NCI-H1092 (cell line): ENCODE data around the gene CASP9.
"Not testable (repeated sequence)": the region's sequence is repeated elsewhere in the genome, so short reads cannot be mapped to it uniquely, and the experiment has no call there.

ENCODE experiments used
- DNase-seq: peaks from one replicate; lab custom pipeline; 2025; lab: John Stamatoyannopoulos, UW

CASP9 gene

DNA sequence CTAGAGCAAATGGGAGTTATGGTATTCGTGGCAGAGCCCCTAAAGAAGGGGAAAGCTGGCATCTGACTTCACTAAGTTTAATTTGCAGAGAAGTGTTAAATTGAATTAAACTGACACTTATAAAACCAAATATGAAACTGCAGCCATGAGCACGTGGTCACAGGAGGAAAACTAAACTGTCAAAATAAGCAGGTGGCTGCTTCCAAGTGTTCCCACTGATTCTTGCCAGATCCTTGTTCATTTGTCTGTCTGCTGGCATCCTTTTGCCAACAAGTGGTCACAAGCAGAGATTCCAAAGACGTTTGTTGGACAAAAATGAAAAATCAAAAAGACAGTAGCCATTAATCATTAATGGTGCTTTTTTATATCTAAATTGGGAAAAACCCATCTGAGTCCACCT, 54.7 kb downstream of the CASP9 start:
- DNase-seq, result no peak

- no peak for DNase-seq
These were observed 55.9 kb downstream of the CASP9 start for GRCh38 chr1:15468145-15468544.

- not testable (repeated sequence) for DNase-seq
These were observed 56.9 kb downstream of the CASP9 start for GRCh38 chr1:15466955-15467625.

DNA sequence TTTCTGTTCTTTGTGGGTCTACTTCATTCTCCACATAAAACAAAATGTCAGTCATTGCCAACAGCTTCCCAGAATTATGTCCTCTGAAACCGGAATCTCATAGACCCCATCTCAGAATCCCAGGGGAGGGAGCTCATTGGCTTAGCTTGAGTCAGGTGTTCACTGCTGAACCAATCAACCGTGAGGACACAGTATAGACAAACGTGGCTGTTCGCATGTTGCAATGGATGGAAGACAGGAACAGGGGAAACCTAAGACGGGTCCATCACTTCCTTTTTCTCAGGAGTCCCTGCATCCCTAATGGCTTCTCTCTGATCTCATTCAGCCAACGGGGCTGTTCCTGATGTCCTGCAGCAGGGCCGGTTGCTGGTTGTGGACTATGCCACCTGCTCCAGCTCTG, 58.3 kb downstream of the CASP9 start:
- DNase-seq, result no peak

DNA sequence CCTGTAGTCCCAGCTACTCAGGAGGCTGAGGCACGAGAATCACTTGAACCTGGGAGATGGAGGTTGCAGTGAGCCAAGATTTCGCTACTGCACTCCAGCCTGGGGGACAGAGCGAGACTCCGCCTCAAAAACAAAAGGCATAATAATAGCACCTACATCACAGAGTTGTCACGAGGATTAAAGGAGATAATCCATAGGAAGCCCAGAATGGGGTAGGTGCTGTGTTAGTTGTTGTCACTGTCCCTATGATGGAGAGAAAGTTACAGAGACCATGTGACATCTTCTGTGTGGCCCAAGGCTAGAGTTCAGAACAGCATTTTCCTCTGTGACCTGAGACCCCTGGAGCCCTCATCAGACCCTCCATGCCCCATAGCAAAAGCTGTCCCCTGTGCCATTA, 60.1 kb downstream of the CASP9 start:
- not testable (repeated sequence) for DNase-seq

DNA sequence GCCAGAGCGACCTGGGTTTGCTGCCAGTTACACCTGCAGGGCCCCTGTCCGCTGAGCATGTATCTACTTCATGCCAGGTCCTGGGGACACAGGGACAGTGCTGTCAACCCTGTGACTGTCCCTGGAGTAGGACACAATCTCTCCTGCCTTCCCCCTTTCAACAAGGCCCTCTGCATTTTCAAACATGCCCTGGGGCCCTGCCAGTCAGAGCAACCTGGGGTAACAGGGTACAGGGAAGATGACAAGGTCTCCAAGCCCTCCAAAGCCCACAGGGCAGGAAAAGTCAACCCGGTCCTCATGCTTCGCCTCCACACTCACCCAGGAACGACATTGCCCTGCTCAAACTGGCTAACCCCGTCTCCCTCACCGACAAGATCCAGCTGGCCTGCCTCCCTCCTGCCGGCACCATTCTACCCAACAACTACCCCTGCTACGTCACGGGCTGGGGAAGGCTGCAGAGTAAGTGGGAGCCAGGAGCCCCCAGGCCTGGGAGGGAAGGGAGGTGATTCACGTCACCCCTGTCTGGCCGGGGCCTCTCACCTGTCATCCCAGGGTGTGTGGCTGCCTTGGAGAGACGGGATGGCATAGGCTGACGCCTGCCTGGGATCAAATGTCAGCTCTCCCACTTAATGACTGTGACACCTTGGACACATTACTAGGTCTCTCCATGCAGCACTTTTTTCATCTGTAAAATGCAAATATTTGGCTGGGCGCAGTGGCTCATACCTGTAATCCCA, 60.8 kb downstream of the CASP9 start:
- DNase-seq, result not testable (repeated sequence)

GRCh38 chr1:15460708-15461095, 63.3 kb downstream of the CASP9 start:
- DNase-seq, result no peak

DNA sequence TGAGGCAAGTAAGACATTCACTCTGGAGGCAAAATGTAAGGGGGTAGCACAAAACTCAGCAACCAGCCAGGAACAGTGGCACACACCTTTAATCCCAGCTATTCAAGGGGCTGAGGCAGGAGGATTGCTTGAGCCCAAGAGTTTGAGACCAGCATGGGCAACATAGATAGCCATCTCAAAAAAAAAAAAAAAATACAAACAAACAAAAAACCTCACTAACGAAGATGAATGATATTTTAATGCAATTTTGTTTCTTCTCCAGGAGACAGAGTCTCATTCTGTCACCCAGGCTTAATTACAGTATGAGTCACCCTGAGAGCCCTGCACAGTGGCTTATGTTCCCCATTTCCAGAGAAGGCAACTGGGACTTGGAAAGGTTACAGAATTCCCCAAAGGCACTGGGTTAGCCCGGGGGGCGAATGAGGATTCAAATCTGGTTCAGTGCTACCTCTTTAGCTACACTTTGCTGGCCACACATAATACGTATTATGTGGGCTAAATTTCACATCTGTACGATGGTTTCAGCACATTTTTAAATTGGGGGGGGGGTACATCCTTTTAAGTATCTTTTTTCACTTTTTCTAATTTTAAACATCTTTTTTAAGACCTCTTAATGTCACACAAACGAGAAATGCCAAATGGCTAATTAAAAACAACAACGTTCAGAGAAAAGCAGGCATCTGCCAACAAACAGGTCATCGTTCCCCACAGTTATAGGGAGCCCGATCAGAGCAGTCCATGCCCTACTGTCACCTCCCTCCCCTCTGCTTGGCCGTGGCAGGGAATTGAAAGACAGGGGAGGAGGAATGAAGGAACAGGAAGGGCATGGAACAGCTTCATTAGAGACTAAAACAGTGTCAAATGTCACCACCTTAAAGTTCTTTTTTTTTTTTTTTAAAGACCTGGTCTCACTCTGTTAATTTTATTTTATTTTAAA, 64.0 kb downstream of the CASP9 start:
- no peak for DNase-seq

- not testable (repeated sequence) for DNase-seq
These were observed 65.6 kb downstream of the CASP9 start for GRCh38 chr1:15458388-15458787.

DNA sequence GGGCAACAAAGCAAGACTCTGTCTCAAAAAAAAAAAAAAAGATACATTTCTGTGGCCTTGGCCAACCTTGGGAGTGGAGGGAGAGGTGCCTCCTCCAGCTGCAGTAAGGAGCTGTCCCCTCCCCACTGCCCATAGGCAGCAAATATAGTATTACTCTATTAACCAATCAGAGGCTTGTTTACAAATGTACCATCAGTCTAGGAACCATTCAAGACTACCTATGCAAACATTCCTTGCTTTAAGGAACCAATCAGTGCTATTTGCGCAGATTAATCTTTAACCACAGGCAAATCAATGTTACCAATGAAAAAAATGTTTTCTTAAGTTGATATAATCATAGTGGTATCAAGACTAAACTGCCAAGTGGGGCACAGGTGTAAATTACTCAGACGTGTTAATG, 66.4 kb downstream of the CASP9 start:
- DNase-seq, result no peak

GRCh38 chr1:15456313-15456954, 67.6 kb downstream of the CASP9 start, which contains the start of gene CELA2A:
TSS of gene CELA2A (plus strand) at chr1:15456732. CDS start at chr1:15456754, 22 bp downstream.
- no peak for DNase-seq

GRCh38 chr1:15455522-15455921, 68.5 kb downstream of the CASP9 start:
- no peak for DNase-seq

DNA sequence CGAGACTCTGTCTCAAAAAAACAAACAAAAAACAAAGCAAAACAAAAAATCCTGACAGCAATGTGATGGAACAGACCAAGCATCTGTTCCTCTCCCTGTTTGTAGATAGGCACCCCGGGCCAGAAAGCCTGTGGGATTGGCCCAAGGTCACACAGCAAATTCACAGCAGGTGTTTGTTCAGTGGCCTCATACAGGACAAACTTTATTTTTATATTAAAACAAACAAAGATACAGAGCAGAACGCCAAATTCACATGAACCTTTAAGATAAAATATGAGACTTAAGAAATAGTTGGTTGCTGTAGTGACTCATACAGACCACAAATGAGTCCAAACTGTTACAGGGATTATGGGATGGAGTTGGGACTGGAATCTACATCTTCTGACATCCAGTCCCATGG, 69.8 kb downstream of the CASP9 start:
- no peak for DNase-seq

- DNase-seq, result no peak
These were observed 70.3 kb downstream of the CASP9 start for GRCh38 chr1:15453734-15454133.

DNA sequence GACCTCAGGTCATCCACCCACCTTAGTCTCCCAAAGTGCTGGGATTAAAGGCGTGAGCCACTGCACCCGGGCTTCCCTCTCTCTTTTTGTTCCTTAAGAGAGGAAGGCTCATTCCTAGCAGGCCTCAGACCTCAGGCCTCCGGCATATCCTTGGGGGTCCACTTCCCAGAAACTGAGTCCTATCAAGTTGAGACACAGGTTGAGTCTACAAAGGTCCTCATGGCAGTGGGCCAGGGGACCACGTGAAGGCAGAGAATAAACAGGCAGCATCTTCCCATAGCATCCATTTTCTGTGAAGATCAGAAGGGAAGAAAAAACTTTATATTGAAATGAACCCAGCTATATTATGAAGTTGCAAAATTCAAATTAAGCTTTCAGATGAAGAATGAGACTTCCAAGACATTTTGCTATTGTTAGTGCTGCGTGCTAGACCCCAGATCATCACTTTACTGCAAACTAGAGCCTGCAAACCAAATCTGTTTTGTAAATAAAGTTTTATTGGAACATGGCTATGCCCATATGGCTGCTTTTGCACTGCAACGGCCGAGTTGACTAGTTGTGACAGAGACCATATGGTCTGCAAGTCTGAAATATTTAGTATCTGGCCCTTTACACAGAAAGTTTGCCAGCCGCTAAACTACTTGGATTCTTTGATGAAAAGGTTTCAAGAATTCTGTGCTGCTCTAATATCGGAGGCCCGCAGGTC, 71.0 kb downstream of the CASP9 start:
- no peak for DNase-seq

- no peak for DNase-seq
These were observed 71.8 kb downstream of the CASP9 start for GRCh38 chr1:15452216-15452615.

DNA sequence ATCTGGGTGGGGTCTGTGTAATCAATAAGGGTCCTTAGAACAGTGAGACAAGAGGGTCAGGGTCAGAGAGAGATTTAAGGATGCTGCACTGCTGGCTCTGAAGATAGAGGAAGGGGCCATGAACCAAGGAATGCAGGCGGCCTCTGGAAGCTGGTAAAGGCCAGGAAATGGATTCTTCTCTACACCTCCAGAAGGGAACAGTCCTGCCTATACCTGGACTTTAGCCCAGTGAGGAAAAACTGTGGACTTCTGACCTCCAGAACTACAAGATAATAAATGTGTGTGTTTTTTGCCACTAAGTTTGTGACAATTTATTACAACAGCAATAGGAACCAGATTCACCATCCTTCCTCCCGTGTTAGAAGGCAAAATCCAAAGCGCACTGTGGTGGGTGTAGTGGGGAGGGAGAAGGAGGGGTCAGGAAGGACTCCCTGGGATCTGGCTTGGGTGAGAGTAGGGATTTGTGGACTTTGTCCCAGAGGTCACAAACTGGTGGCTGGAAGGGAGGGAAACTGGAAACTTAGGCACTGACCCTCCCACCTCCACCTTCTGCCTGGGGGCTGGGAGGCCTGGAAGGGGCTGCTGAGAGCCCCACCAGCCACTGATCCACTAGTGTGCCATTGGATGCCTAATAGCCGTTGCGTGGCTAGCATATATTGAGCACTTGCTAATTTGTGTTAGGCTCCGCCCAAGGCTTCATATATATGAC, 72.8 kb downstream of the CASP9 start:
- DNase-seq, result no peak

GRCh38 chr1:15449567-15449966, 74.4 kb downstream of the CASP9 start:
- no peak for DNase-seq

DNA sequence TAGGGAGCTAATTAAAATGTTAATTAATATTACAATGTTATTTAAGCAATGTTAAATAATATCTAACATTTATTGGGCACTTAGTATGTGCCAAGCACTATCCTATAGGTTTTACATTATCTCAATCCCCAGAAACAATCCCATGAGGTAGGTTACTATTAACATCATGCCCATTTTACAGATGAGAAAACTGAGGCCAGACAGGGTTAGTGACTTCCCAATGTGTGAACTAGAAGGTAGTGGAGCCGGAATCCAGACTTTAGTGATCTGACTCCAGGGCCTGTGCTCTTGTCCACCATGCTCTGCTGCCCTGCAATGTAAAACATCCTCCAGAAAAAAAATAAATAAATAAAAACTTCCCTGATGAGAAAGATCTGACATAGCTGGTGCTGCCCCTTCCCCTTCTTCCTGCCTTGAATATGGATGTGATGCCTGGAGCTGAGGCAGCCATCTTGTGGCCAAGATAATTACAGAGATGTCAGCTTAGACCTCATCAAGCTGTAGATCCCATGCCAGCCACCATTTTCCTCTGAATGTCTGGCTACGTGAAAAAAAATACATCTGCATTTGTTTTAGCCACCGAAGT, 75.0 kb downstream of the CASP9 start:
- no peak for DNase-seq

DNA sequence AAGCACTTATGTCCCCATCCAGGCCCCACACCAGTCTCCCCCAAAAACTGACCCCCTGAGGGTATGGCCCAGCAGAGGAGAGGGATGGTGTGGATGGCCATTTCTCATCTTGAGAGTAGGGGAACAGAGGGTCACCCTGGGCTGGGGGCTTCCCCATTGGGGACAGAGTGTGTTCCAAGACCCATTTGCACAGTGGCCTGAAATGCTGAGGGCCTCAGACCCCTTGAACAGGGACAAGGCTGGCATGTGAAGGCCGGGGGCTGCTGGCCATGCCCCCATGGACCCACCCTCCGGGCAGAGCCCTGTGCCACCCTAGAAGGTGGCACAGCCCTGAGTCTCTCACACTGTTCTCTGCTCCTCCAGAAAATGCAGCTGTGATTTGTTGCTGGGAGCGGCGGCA, 77.8 kb downstream of the CASP9 start:
- no peak for DNase-seq
